Omental fat pad (tissue), 4 donors: ENCODE measurements around the gene NGEF. TPM values are rescaled to one million over a fixed set of nuclear protein-coding genes. Genes with fewer than 3 reads are reported as not detected.

ENCODE experiments used
- ATAC-seq: fragments of 150-250 bp; one replicate; pipeline ENCODE4 v1.9.1; 2016; ENCODE audit warnings: mild to moderate bottlenecking, moderate library complexity; ENCODE audit not compliant: low FRiP score
- DNase-seq: peaks from one replicate; pipeline ENCODE4 v3.0.0-alpha.2; 2019; ENCODE audit warnings: low spot score
- total RNA-seq, 4 donors: library from RNA; depleted of rRNA; stranded (reverse); fragments of >200 nt; gene quantifications; one replicate each; pipeline ENCODE4 v1.1.0, GENCODE V29; 2016
- TF ChIP-seq, protein P1 (sequence below), 3 donors: fragments of 450-650 bp; IDR thresholded peaks; one replicate each; pipeline ENCODE4 v1.5.1; 2016 to 2017; ENCODE audit warnings: antibody characterized with exemption in 3 of 3, mild to moderate bottlenecking in 3 of 3, moderate library complexity in 2 of 3

NGEF gene
- total RNA-seq, 4 donors from 2014 or later: 1.1 to 1.9 (median 1.3) TPM; not detected in 1

DNA sequence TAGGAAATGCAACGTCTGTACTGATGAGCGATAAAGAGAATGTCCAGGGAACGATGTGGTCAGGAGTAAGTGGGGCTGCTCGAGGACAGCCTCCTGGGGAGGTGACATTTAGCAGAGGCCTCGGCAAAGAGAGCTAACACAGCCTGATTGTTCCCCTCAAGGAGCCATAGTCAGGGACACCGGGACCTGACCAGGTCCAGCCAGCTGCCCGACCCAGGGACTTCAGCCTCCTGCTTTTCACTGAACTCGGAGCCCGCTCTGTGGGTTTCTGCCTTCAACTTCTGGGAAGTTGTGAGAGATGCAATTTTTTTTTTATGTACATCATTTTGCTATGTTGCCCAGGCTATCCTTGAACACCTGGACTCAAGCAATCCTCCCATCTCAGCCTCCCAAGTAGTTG, 29.5 kb upstream of the NGEF start:
- ATAC-seq (no peak), DNase-seq (no peak)
- TF ChIP-seq, protein P1, sequence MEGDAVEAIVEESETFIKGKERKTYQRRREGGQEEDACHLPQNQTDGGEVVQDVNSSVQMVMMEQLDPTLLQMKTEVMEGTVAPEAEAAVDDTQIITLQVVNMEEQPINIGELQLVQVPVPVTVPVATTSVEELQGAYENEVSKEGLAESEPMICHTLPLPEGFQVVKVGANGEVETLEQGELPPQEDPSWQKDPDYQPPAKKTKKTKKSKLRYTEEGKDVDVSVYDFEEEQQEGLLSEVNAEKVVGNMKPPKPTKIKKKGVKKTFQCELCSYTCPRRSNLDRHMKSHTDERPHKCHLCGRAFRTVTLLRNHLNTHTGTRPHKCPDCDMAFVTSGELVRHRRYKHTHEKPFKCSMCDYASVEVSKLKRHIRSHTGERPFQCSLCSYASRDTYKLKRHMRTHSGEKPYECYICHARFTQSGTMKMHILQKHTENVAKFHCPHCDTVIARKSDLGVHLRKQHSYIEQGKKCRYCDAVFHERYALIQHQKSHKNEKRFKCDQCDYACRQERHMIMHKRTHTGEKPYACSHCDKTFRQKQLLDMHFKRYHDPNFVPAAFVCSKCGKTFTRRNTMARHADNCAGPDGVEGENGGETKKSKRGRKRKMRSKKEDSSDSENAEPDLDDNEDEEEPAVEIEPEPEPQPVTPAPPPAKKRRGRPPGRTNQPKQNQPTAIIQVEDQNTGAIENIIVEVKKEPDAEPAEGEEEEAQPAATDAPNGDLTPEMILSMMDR (IDR thresholded peaks at IDR 0.05): no peak

DNA sequence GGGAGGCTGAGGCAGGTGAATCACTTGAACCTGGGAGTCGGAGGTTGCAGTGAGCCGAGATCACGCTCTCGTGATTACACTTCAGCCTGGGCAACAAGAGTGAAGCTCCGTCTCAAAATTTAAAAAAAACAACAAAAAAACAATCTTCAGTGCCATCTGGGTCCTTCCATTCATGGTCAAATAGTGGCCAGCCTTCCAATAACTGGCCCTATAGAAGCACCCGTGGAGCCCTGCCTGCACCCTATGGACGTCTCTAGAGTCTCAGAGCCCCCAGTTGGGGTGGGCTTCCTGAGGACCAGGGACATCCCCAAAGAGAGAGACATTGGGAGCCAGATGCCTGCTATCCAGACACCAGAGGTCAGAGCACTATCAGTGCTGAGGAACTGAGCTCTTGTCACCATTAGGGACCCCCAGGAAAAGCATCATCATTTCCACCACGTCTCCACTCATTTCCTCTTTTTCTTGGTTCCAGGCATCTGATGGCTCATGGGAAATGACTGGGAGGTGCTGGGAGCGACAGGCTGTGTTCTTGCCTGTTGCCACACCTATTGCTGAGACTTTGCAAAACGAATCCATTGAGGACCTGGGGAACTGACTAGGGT, 28.8 kb upstream of the NGEF start:
- TF ChIP-seq, protein P1 (IDR thresholded peaks at IDR 0.05): no peak
- no peak for ATAC-seq

DNA sequence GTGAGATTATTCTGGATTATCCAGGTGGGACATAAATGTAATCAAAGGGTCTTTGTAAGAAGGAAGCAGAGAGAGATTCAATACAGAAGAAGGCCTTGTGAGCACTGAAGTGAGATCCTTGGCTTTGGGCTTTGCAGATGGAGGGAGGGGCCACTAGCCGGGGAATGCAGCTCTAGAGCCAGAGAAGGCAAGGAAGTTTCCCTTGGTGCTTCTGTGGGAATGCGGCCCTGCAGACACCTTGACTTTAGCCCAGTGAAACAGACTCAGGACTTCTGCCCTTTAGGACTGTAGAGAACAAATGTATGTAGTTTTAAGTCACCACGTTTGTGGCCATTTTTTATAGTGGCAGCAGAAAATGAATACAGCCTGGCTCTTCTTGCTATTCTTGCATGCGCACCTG, 27.5 kb upstream of the NGEF start:
- DNase-seq: no peak
- TF ChIP-seq, protein P1 (IDR thresholded peaks at IDR 0.05): no peak
- ATAC-seq: no peak

More for the DNA sequence above, 28.8 kb upstream of the NGEF start:
- no peak for DNase-seq

DNA sequence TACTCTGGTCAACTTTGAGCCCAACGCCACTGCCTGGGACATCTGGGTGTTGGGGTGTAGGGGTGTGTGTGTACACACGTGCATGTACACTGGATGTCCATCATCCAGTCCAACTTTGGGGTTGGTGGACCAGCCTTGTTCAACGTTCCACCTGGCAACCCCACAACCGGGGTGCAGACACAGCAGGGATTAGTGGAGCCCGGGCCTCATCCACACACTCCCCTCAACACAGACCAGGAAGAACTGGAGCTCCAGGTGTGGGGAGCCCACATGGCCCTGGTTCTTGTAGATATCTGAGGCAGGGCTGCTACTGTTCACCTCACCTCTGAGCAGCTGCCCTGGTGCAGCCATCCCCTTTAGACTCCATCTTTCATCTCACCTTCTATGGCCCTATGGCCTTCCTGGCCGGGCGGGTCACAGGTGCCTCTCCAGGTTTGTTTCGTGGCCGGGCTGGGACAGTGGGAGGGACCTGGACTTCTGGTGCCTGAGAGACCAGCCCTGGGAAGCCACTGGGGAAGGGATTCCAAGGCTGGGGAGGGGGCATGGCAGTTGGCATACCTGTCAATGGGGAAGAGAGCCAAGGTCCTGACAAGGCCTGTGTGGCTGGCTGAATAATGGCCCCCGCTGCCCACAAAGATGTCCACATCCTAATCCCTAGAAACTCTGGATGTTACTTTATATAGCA, 26.9 kb upstream of the NGEF start:
- DNase-seq (no peak), ATAC-seq (peak; percentile 34)
- TF ChIP-seq, protein P1 (IDR thresholded peaks at IDR 0.05): no peak

DNA sequence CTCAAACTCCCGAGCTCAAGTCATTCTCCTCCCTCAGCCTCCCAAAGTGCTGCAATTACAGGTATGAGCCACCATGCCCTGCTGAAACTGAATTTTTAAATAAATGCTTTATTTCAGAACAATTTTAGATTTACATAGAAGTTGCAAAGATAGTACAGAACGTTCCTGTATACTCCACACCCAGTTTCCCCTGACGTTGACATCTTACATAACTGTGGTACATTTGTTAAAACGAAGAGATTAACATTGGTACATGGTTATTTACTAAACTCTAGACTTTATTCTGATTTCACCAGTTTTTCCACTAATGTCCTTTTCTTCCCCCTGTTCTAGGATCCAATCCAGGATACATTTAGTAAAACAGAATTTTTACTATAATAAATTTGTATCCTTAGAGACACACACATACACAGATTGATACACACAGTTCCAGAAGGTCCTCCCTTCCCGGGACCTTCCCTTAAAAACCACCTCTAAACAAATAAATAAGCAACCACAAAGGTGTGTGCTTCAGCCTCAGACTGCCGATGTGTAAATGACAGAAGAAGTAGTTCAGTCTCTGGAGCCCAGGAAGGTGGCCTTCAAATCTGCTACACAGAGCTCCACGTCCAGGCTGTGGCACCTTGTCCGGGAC, 26.3 kb upstream of the NGEF start:
- DNase-seq (no peak), ATAC-seq (no peak)
- TF ChIP-seq, protein P1 (IDR thresholded peaks at IDR 0.05): no peak

DNA sequence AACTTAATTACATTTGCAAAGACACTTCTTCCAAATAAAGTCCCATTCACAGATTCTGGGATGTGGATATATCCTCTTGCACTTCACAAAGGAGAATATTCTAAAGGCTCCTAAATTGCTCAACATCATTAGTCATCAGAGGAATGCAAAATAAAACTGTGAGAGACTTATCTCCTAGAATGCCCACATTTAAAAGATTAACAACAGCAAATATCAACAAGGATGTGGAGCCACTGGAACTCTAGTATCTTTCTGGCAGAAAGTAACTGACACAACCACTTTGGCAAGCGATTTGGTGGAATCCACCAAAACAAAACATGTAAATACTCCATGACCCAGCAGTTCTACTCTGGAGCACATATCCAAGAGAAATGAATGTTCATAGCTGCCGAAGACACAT, 24.0 kb upstream of the NGEF start:
- ATAC-seq (no peak), DNase-seq (no peak)
- TF ChIP-seq, protein P1 (IDR thresholded peaks at IDR 0.05): no peak
